ENCODE measurements around the gene SH3GLB1.

DNA sequence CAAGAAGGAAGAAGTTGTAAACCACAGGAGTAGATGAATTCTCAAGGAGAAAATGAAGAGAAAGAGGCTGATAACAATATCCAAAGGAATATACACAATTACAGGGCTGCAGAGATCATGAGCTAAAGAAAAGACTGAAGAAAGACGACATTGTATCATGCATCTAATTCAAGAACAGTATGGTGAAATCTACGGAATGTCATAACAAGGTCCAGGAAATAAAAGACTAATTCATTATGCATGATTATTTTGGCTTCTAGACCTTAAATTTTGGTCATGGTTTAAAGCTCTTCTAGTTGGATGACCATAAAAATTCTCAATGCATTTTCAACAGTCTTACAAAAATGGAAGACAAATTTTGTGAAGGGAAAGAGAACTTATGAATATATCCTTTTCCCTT lies 71.7 kb downstream of the SH3GLB1 start:
- TF ChIP-seq, protein P1, sequence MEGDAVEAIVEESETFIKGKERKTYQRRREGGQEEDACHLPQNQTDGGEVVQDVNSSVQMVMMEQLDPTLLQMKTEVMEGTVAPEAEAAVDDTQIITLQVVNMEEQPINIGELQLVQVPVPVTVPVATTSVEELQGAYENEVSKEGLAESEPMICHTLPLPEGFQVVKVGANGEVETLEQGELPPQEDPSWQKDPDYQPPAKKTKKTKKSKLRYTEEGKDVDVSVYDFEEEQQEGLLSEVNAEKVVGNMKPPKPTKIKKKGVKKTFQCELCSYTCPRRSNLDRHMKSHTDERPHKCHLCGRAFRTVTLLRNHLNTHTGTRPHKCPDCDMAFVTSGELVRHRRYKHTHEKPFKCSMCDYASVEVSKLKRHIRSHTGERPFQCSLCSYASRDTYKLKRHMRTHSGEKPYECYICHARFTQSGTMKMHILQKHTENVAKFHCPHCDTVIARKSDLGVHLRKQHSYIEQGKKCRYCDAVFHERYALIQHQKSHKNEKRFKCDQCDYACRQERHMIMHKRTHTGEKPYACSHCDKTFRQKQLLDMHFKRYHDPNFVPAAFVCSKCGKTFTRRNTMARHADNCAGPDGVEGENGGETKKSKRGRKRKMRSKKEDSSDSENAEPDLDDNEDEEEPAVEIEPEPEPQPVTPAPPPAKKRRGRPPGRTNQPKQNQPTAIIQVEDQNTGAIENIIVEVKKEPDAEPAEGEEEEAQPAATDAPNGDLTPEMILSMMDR (conservative IDR thresholded peaks at IDR 0.05; ENCODE audit: low read length), result no peak
- TF ChIP-seq EZH2phosphoT487 (IDR thresholded peaks at IDR 0.05; ENCODE audit: borderline replicate concordance, low read depth, low read length), result no peak
